Prostate gland (tissue), 2 donors: ENCODE data around the gene MRPS25. TPM values are rescaled to one million over a fixed set of nuclear protein-coding genes. Genes with fewer than 3 reads are reported as not detected.

Experiments used
- DNase-seq: peaks from one replicate; pipeline ENCODE4 v3.0.0-alpha.2; 2019; ENCODE audit warnings: low spot score
- H3K27ac ChIP-seq, 2 donors: fragments of 200-600 bp; sonication (generic); 2 replicates each; pipeline ENCODE4 v1.5.1; 2017 to 2019
- H3K27me3 ChIP-seq: fragments of 200-600 bp; sonication (generic); replicated peaks from 2 replicates; pipeline ENCODE4 v1.5.1; 2019; ENCODE audit not compliant: insufficient read depth
- H3K36me3 ChIP-seq, 2 donors: fragments of 200-600 bp; sonication (generic); 1 replicate in 1 of 2; 2 replicates in 1 of 2; pipeline versions ENCODE4 v1.5.1 to v1.8.1; 2017 to 2019
- H3K4me1 ChIP-seq: fragments of 200-600 bp; sonication (generic); replicated peaks from 2 replicates; pipeline ENCODE4 v1.5.1; 2019
- H3K4me3 ChIP-seq, 2 donors: fragments of 200-600 bp; sonication (generic); 2 replicates each; pipeline ENCODE4 v1.5.1; 2017 to 2019
- H3K9me3 ChIP-seq: fragments of 200-600 bp; sonication (generic); 2 replicates; pipeline ENCODE4 v1.5.1; 2017
- POLR2A ChIP-seq: fragments of 450-650 bp; IDR thresholded peaks from one replicate; pipeline ENCODE4 v1.6.1; 2016; ENCODE audit warnings: antibody characterized with exemption, mild to moderate bottlenecking
- POLR2AphosphoS5 ChIP-seq: sonication (generic); formaldehyde crosslinking; IDR thresholded peaks from one replicate; pipeline ENCODE4 v1.6.1; 2017; ENCODE audit warnings: antibody characterized with exemption
- WGBS: methylation state at CpG from one replicate; pipeline ENCODE4 v1.1.5; 2018; 5-methylcytosine and 5-hydroxymethylcytosine counted together
- intact Hi-C: fragments of 100-400 bp; cut with DNase I; formaldehyde crosslinking; loops from one replicate; pipeline ENCODE4 v1.14.2; 2022
- total RNA-seq, 2 donors: library from RNA; depleted of rRNA; stranded (reverse); fragments of >200 nt; gene quantifications; one replicate each; pipeline ENCODE4 v1.1.0, GENCODE V29; 2016
- TF ChIP-seq, protein P1 (sequence below), 4 experiments: fragments of 200-600 bp in 2 of 4; fragments of 450-650 bp in 2 of 4; sonication (generic) in 2 of 4; IDR thresholded peaks; 1 replicate in 3 of 4; 2 replicates in 1 of 4; pipeline ENCODE4 v1.5.1; 2016 to 2019; ENCODE audit warnings: antibody characterized with exemption in 4 of 4, mild to moderate bottlenecking in 2 of 4, moderate library complexity in 2 of 4

The MRPS25 gene
- total RNA-seq, 2 donors from 2014 or later = 16.6 to 49.1 TPM

DNA sequence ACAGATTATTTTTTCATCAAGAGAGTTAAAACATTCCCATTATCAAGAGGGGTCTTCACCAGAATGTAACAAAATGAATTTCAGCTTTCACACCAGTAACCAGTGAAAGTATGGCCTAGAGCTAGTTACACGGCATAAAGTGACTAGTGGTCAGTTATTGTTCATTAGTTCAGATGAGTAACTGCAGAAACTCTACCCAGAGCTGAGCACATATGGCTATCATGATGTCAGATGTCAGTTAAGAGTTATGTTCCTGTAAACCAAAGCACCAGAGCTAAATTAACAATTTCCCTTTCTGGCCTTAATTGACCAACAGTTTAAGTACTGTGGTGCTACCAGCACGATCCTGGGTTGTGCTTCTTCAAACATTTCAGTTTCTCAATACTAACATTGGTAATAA, 6.6 kb upstream of the MRPS25 start:
- Histone ChIP-seq H3K4me3 (no peak overlapping the region), H3K27me3 (no peaks in the 10 kb centered on the region), H3K9me3 (no peaks in the 10 kb centered on the region), H3K27ac (no peak overlapping the region), H3K4me1 (no peaks in the 10 kb centered on the region), H3K36me3 (peaks cover 13 to 21% of the 10 kb centered on the region in 2 donors)
- WGBS = 88% methylated on average over 2 of the region's 2 CpGs
- TF ChIP-seq, protein P1, sequence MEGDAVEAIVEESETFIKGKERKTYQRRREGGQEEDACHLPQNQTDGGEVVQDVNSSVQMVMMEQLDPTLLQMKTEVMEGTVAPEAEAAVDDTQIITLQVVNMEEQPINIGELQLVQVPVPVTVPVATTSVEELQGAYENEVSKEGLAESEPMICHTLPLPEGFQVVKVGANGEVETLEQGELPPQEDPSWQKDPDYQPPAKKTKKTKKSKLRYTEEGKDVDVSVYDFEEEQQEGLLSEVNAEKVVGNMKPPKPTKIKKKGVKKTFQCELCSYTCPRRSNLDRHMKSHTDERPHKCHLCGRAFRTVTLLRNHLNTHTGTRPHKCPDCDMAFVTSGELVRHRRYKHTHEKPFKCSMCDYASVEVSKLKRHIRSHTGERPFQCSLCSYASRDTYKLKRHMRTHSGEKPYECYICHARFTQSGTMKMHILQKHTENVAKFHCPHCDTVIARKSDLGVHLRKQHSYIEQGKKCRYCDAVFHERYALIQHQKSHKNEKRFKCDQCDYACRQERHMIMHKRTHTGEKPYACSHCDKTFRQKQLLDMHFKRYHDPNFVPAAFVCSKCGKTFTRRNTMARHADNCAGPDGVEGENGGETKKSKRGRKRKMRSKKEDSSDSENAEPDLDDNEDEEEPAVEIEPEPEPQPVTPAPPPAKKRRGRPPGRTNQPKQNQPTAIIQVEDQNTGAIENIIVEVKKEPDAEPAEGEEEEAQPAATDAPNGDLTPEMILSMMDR (IDR thresholded peaks at IDR 0.05) = no peak
- TF ChIP-seq POLR2A (no peak), POLR2AphosphoS5 (no peak)
- DNase-seq = no peak
- intact Hi-C loops = no loop called here

DNA sequence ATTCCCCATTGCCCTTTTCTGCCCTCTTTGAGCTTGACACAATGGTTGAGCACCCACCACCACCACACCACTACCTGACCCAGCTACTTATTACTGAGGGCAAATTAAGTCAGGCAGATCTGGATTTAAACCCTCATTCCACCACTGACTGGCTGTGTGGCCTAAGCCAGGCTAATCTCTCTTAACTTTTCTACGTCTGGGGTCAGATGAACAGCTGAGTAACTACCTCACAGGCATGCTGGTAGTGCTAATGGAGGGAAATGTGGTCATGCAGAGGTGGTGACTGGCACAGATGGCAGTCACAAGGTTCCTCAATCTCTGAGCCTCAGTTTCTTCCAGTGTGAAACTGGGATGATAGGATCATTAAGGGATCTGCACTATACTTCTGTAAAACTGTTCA, 4.3 kb upstream of the MRPS25 start:
- TF ChIP-seq, protein P1 (IDR thresholded peaks at IDR 0.05) = no peak
- TF ChIP-seq POLR2AphosphoS5 (no peak), POLR2A (no peak)
- no peaks in the 10 kb centered on the region for H3K9me3 ChIP-seq
- DNase-seq = no peak
- H3K27ac ChIP-seq = no peak overlapping the region
- intact Hi-C loops = no loop called here
- no peaks in the 10 kb centered on the region for H3K4me1 ChIP-seq
- 81% methylated on average over 1 of the region's 1 CpG for whole genome bisulfite sequencing
- H3K36me3 ChIP-seq = peaks cover 7 to 9% of the 10 kb centered on the region in 2 donors
- H3K27me3 ChIP-seq = no peaks in the 10 kb centered on the region
- no peak overlapping the region for H3K4me3 ChIP-seq

DNA sequence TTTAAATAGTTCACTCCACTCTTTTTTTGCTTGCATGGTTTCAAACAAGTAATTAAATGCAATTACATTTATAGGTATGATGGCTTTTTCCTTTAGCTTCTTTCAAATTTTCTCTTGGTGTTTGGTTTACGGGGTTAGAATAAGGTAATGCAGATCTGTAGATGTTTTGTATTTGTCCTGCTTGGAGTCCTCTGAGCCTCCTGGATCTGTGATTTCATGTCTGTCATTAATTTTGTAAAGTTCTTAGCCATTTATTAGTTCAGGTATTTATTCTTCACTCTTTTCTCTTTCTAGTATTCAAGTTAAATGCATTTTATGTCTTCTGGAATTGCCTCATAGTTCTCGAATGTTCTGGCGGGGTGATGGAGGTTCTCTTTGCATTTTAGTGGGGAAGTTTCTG, 1.4 kb upstream of the MRPS25 start:
- no peak overlapping the region for H3K27ac ChIP-seq
- TF ChIP-seq POLR2AphosphoS5 = no peak
- H3K36me3 ChIP-seq = no peaks in the 10 kb centered on the region
- DNase-seq = no peak
- intact Hi-C loops = no loop called here
- H3K4me1 ChIP-seq = no peaks in the 10 kb centered on the region
- H3K27me3 ChIP-seq = no peaks in the 10 kb centered on the region
- WGBS = 95% methylated on average over 3 of the region's 3 CpGs
- H3K9me3 ChIP-seq = no peaks in the 10 kb centered on the region
- no peak overlapping the region for H3K4me3 ChIP-seq

DNA sequence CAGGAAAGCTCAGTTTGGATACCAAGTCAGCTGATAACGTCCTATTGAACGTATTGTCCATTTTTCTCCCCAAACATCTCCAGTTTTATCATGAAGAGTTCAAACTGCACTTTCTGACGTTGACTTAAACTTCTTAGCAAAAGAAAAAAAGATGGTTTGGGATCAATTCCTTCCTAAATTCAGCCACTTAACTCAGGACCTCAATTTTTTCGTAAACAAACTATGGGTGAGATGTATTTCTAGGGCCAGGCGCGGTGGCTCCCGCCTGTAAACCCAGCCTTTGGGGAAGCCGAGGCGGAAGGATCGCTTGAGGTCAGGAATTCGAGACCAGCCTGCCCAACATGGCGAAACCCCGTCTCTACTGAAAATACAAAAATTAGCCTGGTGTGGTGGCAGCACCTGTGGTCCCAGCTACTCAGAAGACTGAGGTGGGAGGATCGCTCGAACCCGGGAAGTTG, 464 bp upstream of the MRPS25 start:
- Histone ChIP-seq H3K4me1 (no peaks in the 10 kb centered on the region), H3K27ac (no peak overlapping the region), H3K4me3 (peak overlapping the region; percentile 60 to 65), H3K27me3 (no peaks in the 10 kb centered on the region), H3K36me3 (no peaks in the 10 kb centered on the region), H3K9me3 (no peaks in the 10 kb centered on the region)
- WGBS = 53% methylated on average over 16 of the region's 16 CpGs
- intact Hi-C loops = no loop called here
- DNase-seq = no peak
- TF ChIP-seq POLR2A (no peak), POLR2AphosphoS5 (no peak)
- TF ChIP-seq, protein P1 (IDR thresholded peaks at IDR 0.05) = no peak

DNA sequence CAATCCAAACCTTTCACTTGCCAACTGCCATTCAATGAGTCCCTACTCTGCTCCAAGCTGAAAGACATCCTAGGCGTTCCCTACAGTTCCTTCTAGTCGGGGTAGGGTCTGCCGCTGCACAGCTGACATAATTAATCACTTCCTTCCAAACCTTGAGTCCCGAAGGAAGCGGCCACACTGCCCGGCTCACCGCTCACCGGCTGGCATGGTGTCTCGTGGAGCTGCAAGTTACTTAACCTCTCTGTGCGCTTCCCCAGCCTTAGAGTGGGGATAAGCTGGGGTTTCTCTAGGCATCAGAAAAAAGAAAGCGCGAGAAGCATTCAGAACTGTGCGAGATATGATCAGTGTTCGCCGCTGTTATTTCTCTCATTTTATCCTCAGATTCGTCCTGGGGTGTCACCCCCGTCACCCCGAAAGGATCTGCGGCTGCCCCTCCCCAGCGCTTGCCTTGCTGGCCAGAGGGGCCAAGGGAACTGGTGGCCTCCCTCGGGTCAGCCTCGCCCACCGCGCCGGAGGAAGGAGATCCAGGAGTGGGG, 748 bp downstream of the MRPS25 start:
- Histone ChIP-seq H3K27ac (peak overlapping the region; percentile 68 to 73), H3K4me1 (no peaks in the 10 kb centered on the region), H3K36me3 (no peaks in the 10 kb centered on the region), H3K9me3 (no peaks in the 10 kb centered on the region), H3K27me3 (no peaks in the 10 kb centered on the region), H3K4me3 (peak overlapping the region; percentile 60 to 65)
- TF ChIP-seq POLR2AphosphoS5 (no peak), POLR2A (no peak)
- TF ChIP-seq, protein P1 (IDR thresholded peaks at IDR 0.05) = no peak
- WGBS = under 1% methylated on average over 25 of the region's 25 CpGs
- no peak for DNase-seq
- intact Hi-C loops = no loop called here
